ENCODE data around the gene UQCR11. TPM values are rescaled to one million over a fixed set of nuclear protein-coding genes. Genes with fewer than 3 reads are reported as not detected.

Gene UQCR11
- polyA plus RNA-seq, 3 donors: 55.6 to 731 (median 659) TPM

- Mint-ChIP-seq H3K27ac (no peak overlapping the region), H3K36me3 (peaks cover 20 to 35% of the 10 kb centered on the region in 2 donors), H3K4me3 (peak overlapping the region; percentile 54 to 77), H3K4me1 (peaks cover 42% of the 10 kb centered on the region), H3K9me3 (no peaks in the 10 kb centered on the region), H3K27me3 (ENCODE audit: low read depth in 3 of 3) (peaks cover 3 to 15% (median 7%) of the 10 kb centered on the region in 3 donors)
- H3K9ac ChIP-seq (ENCODE audit: insufficient read depth, low read length, poor library complexity, severe bottlenecking): peak overlapping the region; percentile 15
- WGBS (ENCODE audit: insufficient coverage): 6% methylated on average over 19 of the region's 23 CpGs
- TF ChIP-seq, protein P1, sequence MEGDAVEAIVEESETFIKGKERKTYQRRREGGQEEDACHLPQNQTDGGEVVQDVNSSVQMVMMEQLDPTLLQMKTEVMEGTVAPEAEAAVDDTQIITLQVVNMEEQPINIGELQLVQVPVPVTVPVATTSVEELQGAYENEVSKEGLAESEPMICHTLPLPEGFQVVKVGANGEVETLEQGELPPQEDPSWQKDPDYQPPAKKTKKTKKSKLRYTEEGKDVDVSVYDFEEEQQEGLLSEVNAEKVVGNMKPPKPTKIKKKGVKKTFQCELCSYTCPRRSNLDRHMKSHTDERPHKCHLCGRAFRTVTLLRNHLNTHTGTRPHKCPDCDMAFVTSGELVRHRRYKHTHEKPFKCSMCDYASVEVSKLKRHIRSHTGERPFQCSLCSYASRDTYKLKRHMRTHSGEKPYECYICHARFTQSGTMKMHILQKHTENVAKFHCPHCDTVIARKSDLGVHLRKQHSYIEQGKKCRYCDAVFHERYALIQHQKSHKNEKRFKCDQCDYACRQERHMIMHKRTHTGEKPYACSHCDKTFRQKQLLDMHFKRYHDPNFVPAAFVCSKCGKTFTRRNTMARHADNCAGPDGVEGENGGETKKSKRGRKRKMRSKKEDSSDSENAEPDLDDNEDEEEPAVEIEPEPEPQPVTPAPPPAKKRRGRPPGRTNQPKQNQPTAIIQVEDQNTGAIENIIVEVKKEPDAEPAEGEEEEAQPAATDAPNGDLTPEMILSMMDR (IDR thresholded peaks at IDR 0.05): no peak
- peak overlapping the region; percentile 50 for H2AFZ ChIP-seq (ENCODE audit: insufficient read depth, low read depth, low read length, poor library complexity, severe bottlenecking)
- H3K79me2 ChIP-seq (ENCODE audit: insufficient read depth, low read length): peaks cover 17% of the 10 kb centered on the region
- DNase-seq: no peak
- H3K4me3 ChIP-seq (replicated peaks in 1 of 3; ENCODE audit: low read depth in 2 of 3, low read length in 3 of 3): peak overlapping the region in 1 of 3 experiments; percentile 49
- H3K36me3 ChIP-seq (replicated peaks in 1 of 2; ENCODE audit: control insufficient read depth in 1 of 2, insufficient read depth in 2 of 2, low read length in 2 of 2): peaks cover 22 to 29% of the 10 kb centered on the region in 2 donors
- no peak overlapping the region for H3K27ac ChIP-seq (ENCODE audit: low read depth in 1 of 2, low read length in 2 of 2)
- H3K4me2 ChIP-seq (replicated peaks; ENCODE audit: extremely low read depth, low read length, poor library complexity, severe bottlenecking): peak overlapping the region; percentile 65
- peaks cover 15% of the 10 kb centered on the region for H4K20me1 ChIP-seq (ENCODE audit: insufficient read depth, low read length)
- H3K27me3 ChIP-seq (ENCODE audit: control insufficient read depth in 2 of 2, insufficient read depth in 2 of 2, low read length in 2 of 2): peaks cover 0 to 6% of the 10 kb centered on the region in 2 donors
- no peaks in the 10 kb centered on the region for H3K9me3 ChIP-seq (replicated peaks in 1 of 2; ENCODE audit: control insufficient read depth in 1 of 2, insufficient read depth in 1 of 2, low read length in 2 of 2)
- intact Hi-C loops (cut with micrococcal nuclease): no loop called here
- peaks cover 42 to 46% of the 10 kb centered on the region in 2 donors for H3K4me1 ChIP-seq (ENCODE audit: control insufficient read depth in 1 of 2, insufficient read depth in 2 of 2, low read length in 2 of 2)
These were observed 3.3 kb upstream of the UQCR11 start for GRCh38 chr19:1608359-1609102.

GRCh38 chr19:1606138-1606651 is 933 bp upstream of the UQCR11 start:
- peaks cover under 1 to 20% of the 10 kb centered on the region in 2 donors for H3K36me3 ChIP-seq (replicated peaks in 1 of 2; ENCODE audit: control insufficient read depth in 1 of 2, insufficient read depth in 2 of 2, low read length in 2 of 2)
- H3K4me1 ChIP-seq (ENCODE audit: control insufficient read depth in 1 of 2, insufficient read depth in 2 of 2, low read length in 2 of 2): peaks cover 45 to 54% of the 10 kb centered on the region in 2 donors
- DNase-seq: peak in 1 of 3 donors; percentile 19
- H3K27ac ChIP-seq (ENCODE audit: low read depth in 1 of 2, low read length in 2 of 2): peak overlapping the region; percentile 90
- H3K9me3 ChIP-seq (replicated peaks in 1 of 2; ENCODE audit: control insufficient read depth in 1 of 2, insufficient read depth in 1 of 2, low read length in 2 of 2): no peaks in the 10 kb centered on the region
- H3K9ac ChIP-seq (ENCODE audit: insufficient read depth, low read length, poor library complexity, severe bottlenecking): peak overlapping the region; percentile 94
- Mint-ChIP-seq H3K4me1 (peaks cover 50% of the 10 kb centered on the region), H3K27ac (peak overlapping the region; percentile 99 to 100 (median 100)), H3K27me3 (ENCODE audit: low read depth in 3 of 3) (peaks cover 3 to 15% (median 7%) of the 10 kb centered on the region in 3 donors), H3K36me3 (peaks cover 7 to 30% of the 10 kb centered on the region in 2 donors), H3K9me3 (no peaks in the 10 kb centered on the region), H3K4me3 (peak overlapping the region; percentile 96 to 99)
- intact Hi-C loops (cut with micrococcal nuclease): loop anchor here (1.0 to 2.0 kb wide), 2 partner anchors 45 kb away; no protein-coding TSS in a partner anchor
- peaks cover 38% of the 10 kb centered on the region for H4K20me1 ChIP-seq (ENCODE audit: insufficient read depth, low read length)
- peak overlapping the region; percentile 64 to 99 (median 99) for H3K4me3 ChIP-seq (replicated peaks in 1 of 3; ENCODE audit: low read depth in 2 of 3, low read length in 3 of 3)
- peak overlapping the region; percentile 100 for H3K4me2 ChIP-seq (replicated peaks; ENCODE audit: extremely low read depth, low read length, poor library complexity, severe bottlenecking)
- TF ChIP-seq, protein P1 (IDR thresholded peaks at IDR 0.05): no peak
- 14% methylated on average over 9 of the region's 16 CpGs for WGBS (ENCODE audit: insufficient coverage)
- peaks cover 41% of the 10 kb centered on the region for H3K79me2 ChIP-seq (ENCODE audit: insufficient read depth, low read length)
- H2AFZ ChIP-seq (ENCODE audit: insufficient read depth, low read depth, low read length, poor library complexity, severe bottlenecking): peak overlapping the region; percentile 83
- H3K27me3 ChIP-seq (ENCODE audit: control insufficient read depth in 2 of 2, insufficient read depth in 2 of 2, low read length in 2 of 2): peaks cover 0 to 6% of the 10 kb centered on the region in 2 donors

Measured in CD14-positive monocyte (primary cell).